Mucosa of descending colon (tissue), 3 donors: ENCODE results near the gene MED22. TPM values are rescaled to one million over a fixed set of nuclear protein-coding genes. Genes with fewer than 3 reads are reported as not detected.

Source experiments
- ATAC-seq: fragments of 200-7000 bp; cut with Tn5 transposase; one replicate; pipeline ENCODE4 v1.9.1; 2020; ENCODE audit warnings: mild to moderate bottlenecking, moderate library complexity
- DNase-seq, 3 donors: peaks; one replicate each; pipeline ENCODE4 v3.0.0-alpha.2; 2020
- H3K36me3 ChIP-seq: fragments of 200-600 bp; one replicate; pipeline ENCODE4 v1.8.0; 2021; ENCODE audit warnings: low read depth, mild to moderate bottlenecking
- H3K4me1 ChIP-seq: fragments of 200-600 bp; one replicate; pipeline ENCODE4 v1.8.0; 2021; ENCODE audit warnings: low read depth, mild to moderate bottlenecking
- H3K4me3 ChIP-seq: fragments of 200-600 bp; one replicate; pipeline ENCODE4 v1.8.0; 2021; ENCODE audit warnings: mild to moderate bottlenecking
- H3K9me3 ChIP-seq: fragments of 200-600 bp; one replicate; pipeline ENCODE4 v1.8.0; 2021; ENCODE audit warnings: mild to moderate bottlenecking
- CTCF ChIP-seq: fragments of 200-600 bp; IDR thresholded peaks from one replicate; pipeline ENCODE4 v1.8.0; 2022; ENCODE audit warnings: antibody characterized with exemption, mild to moderate bottlenecking
- intact Hi-C, 2 donors: fragments of 100-400 bp; cut with DNase I in 1 of 2; cut with micrococcal nuclease in 1 of 2; formaldehyde crosslinking; loops; one replicate each; pipeline versions ENCODE4 v1.11.0 to v1.11.1; 2022; cut with DNase I, micrococcal nuclease
- total RNA-seq, 3 donors: library from RNA; stranded (reverse); fragmentation: NEBNext Ultra II Directional in 2 of 3; extraction: Animal tissue kit (Norgen Biotek cat#: 25700) in 2 of 3; gene quantifications; one replicate each; pipeline versions ENCODE4 v1.2.1 to v1.2.4, GENCODE V29; 2021 to 2023
- donor health status: DM: no; HTN: no; CAD: no; lungs with moderate emphysema.
- donor health status: DM: no; HTN: no; CAD: no.
- donor health status: DM: no; HTN: yes; CAD: no.

MED22 gene
- total RNA-seq, 3 donors from 2014 or later = 19.8 to 33.6 (median 21.3) TPM

DNA sequence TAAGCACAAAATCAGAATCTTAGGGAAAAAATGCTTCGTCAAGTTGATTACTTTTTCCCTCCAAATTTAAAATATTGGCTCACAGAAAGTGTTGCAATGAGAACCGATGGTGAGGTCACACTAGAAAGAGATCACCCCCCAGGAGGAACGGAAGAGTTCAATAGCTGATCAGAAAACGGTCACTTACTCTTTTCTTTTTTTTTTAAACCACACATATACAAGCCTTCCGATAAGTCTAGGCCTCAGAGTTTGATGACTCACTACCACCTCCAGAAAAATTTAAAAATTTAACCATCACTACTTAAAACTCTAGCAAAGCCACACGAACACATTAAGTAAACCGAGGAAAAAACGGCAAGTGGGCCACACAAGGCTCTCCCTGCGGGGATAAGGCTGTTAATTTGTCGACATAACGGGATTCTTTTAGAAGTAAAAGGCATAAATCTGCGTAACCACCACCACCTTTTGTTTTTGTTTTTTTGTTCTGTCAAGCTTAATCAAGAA, 26.7 kb upstream of the MED22 start:
- DNase-seq (no peak), ATAC-seq (no peak)
- Histone ChIP-seq H3K4me1 (peaks cover 27% of the 10 kb centered on the region), H3K36me3 (peaks cover 5% of the 10 kb centered on the region), H3K4me3 (peak overlapping the region; percentile 97), H3K9me3 (no peaks in the 10 kb centered on the region)
- intact Hi-C loops = no loop called here
- TF ChIP-seq CTCF = no peak

DNA sequence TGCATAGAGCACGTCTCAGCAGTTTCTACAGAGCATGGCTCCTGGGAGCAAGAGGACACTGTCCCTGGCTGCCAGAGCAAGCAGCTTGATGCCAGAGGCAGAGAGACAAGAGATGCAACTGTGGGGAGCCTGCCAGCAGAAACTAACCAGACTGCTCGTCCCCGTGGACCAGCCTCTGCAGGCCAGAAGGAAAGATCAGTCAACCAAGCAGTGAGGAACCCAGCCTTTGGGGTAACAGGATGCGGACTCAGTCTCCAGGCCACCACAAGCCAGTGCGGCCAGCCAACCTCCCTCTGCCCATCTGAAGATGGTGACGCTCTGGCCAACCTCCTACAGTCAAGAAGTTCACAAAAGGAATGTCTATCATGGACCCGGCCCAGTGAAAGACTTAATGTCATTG, 24.2 kb upstream of the MED22 start:
- no peak for TF ChIP-seq CTCF
- no peak for ATAC-seq
- intact Hi-C loops = no loop called here
- Histone ChIP-seq H3K4me3 (no peak overlapping the region), H3K4me1 (peaks cover 50% of the 10 kb centered on the region), H3K9me3 (no peaks in the 10 kb centered on the region), H3K36me3 (peaks cover 5% of the 10 kb centered on the region)
- no peak for DNase-seq

DNA sequence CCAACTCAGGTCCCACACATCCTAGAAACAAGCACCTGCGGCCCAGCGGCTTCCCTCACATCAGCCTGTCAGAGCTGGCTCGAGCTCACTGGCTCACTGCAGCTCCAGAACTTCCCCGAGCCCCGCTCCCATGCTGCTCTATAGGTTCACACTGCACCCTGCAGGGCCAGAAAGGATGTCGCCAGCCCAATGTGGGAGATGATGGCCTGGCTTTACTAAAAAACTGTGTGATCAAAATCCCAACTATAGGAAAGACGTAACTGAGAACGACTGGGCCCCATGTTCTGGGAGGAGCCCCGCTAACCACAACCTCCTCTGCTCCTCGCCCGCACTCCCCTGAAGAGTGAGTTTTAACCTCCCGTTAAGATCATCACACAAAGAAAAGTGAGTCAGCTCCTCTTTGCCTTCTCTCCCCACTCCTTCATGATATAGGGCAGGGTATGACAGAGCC, 23.4 kb upstream of the MED22 start:
- intact Hi-C loops = no loop called here
- Histone ChIP-seq H3K36me3 (peaks cover 5% of the 10 kb centered on the region), H3K4me3 (no peak overlapping the region), H3K4me1 (peaks cover 50% of the 10 kb centered on the region), H3K9me3 (no peaks in the 10 kb centered on the region)
- DNase-seq (no peak), ATAC-seq (no peak)
- TF ChIP-seq CTCF = no peak

- peak in 1 of 3 donors; percentile 25 for DNase-seq
- TF ChIP-seq CTCF = no peak
- Histone ChIP-seq H3K9me3 (no peaks in the 10 kb centered on the region), H3K4me1 (peaks cover 50% of the 10 kb centered on the region), H3K36me3 (peaks cover 5% of the 10 kb centered on the region), H3K4me3 (no peak overlapping the region)
- ATAC-seq = peak; percentile 16
- intact Hi-C loops = no loop called here
Observed at GRCh38 chr9:133370685-133371084, 22.8 kb upstream of the MED22 start.

GRCh38 chr9:133369933-133370332, 22.0 kb upstream of the MED22 start:
- intact Hi-C loops = no loop called here
- H3K4me3 ChIP-seq = no peak overlapping the region

More at GRCh38 chr9:133369933-133370332, 22.0 kb upstream of the MED22 start:
- TF ChIP-seq CTCF = no peak
- no peak for ATAC-seq
- H3K36me3 ChIP-seq = peaks cover 5% of the 10 kb centered on the region
- DNase-seq = no peak
- peaks cover 49% of the 10 kb centered on the region for H3K4me1 ChIP-seq
- H3K9me3 ChIP-seq = no peaks in the 10 kb centered on the region
